PC-9 (cell line): ENCODE measurements around the gene SASH3. TPM values are rescaled to one million over a fixed set of nuclear protein-coding genes. Genes with fewer than 3 reads are reported as not detected.

Experiments used
- Bru-seq: library from RNA; stranded (reverse); fragments of 400-500 nt; gene quantifications from one replicate; lab custom pipeline; 2021; lab: Mats Ljungman, UMichigan
- BruChase-seq, 2 experiments: library from RNA; stranded (reverse); fragments of 400-500 nt; gene quantifications; one replicate each; lab custom pipeline; 2021; lab: Mats Ljungman, UMichigan
- BruUV-seq: library from RNA; stranded (reverse); fragments of 400-500 nt; replicated peaks from 2 replicates; lab custom pipeline; 2021; lab: Mats Ljungman, UMichigan
- CTCF ChIA-PET: fragments of 300-600 bp; sonication (Branson Sonifier 250); formaldehyde crosslinking; loops from one replicate; lab custom pipeline; 2022; ENCODE audit warnings: antibody characterized with exemption; lab: Charles Lee
- POLR2A ChIA-PET: fragments of 300-600 bp; sonication (Branson Sonifier 250); formaldehyde crosslinking; loops from one replicate; lab custom pipeline; 2022; ENCODE audit warnings: antibody characterized with exemption; ENCODE audit not compliant: unreplicated experiment; lab: Charles Lee
- DNase-seq, 2 experiments: peaks; one replicate each; pipeline versions ENCODE4 v3.0.0 to v3.0.0-alpha.2; 2015 to 2022; ENCODE audit warnings: mixed read lengths in 1 of 2
- H2AFZ ChIP-seq: fragments of 200-600 bp; sonication (generic); 2 replicates; pipeline ENCODE4 v1.8.1; 2017; ENCODE audit warnings: antibody characterized with exemption
- H3F3A ChIP-seq: fragments of 200-600 bp; sonication (generic); 2 replicates; pipeline ENCODE4 v1.8.1; 2017; ENCODE audit warnings: antibody characterized with exemption, mild to moderate bottlenecking, low read depth; ENCODE audit not compliant: insufficient read depth
- H3K27ac ChIP-seq: fragments of 200-600 bp; sonication (generic); 2 replicates; pipeline ENCODE4 v1.6.1; 2016; ENCODE audit warnings: mixed run types
- H3K27me3 ChIP-seq: fragments of 200-600 bp; sonication (generic); 2 replicates; pipeline ENCODE4 v1.6.1; 2016; ENCODE audit warnings: low read depth, mixed run types; ENCODE audit not compliant: insufficient read depth
- H3K36me3 ChIP-seq: fragments of 200-600 bp; sonication (generic); 2 replicates; pipeline ENCODE4 v1.6.1; 2016; ENCODE audit warnings: low read depth, mixed run types
- H3K4me1 ChIP-seq: fragments of 200-600 bp; sonication (generic); replicated peaks from 2 replicates; pipeline ENCODE4 v1.6.1; 2016; ENCODE audit warnings: mixed run types; ENCODE audit not compliant: insufficient read depth
- H3K4me2 ChIP-seq: fragments of 200-600 bp; sonication (generic); 2 replicates; pipeline ENCODE4 v1.6.1; 2017; ENCODE audit warnings: mixed run types
- H3K4me3 ChIP-seq: fragments of 200-600 bp; sonication (generic); 2 replicates; pipeline ENCODE4 v1.6.1; 2016; ENCODE audit warnings: mixed run types
- H3K79me2 ChIP-seq: fragments of 200-600 bp; sonication (generic); 2 replicates; pipeline ENCODE4 v1.6.1; 2017; ENCODE audit warnings: low read depth, mixed run types
- H3K9me2 ChIP-seq: fragments of 200-600 bp; sonication (generic); 2 replicates; pipeline ENCODE4 v1.8.1; 2017; ENCODE audit warnings: mild to moderate bottlenecking; ENCODE audit not compliant: insufficient read depth
- H3K9me3 ChIP-seq: fragments of 200-600 bp; sonication (generic); 2 replicates; pipeline ENCODE4 v1.8.1; 2016; ENCODE audit warnings: low read depth; ENCODE audit not compliant: insufficient read depth
- H4K20me1 ChIP-seq: fragments of 200-600 bp; sonication (generic); 2 replicates; pipeline ENCODE4 v1.8.1; 2017; ENCODE audit not compliant: insufficient read depth
- CTCF ChIP-seq: fragments of 200-600 bp; sonication (generic); conservative IDR thresholded peaks from 2 replicates; pipeline ENCODE4 v1.6.1; 2017; ENCODE audit warnings: mixed run types, antibody characterized with exemption, mild to moderate bottlenecking, moderate library complexity
- EZH2 ChIP-seq: fragments of 200-600 bp; sonication (generic); IDR thresholded peaks from 2 replicates; pipeline ENCODE4 v1.8.0; 2017; ENCODE audit warnings: antibody characterized with exemption, low read depth
- intact Hi-C: fragments of 100-400 bp; cut with micrococcal nuclease; formaldehyde crosslinking; loops from one replicate; pipeline ENCODE4 v1.10.0; 2022; ENCODE audit not compliant: unreplicated experiment
- long read RNA-seq: library from polyadenylated mRNA; stranded (forward); transcript quantifications from one replicate; pipeline ENCODE4 v2.0.0, GENCODE V29; 2022
- total RNA-seq: library from RNA; stranded (reverse); gene quantifications from 2 replicates; pipeline ENCODE4 v1.2.3, GENCODE V29; 2021

The SASH3 gene
- total RNA-seq: not detected in 2 replicates
- percentile 5 among the genes with signal in this experiment for Bru-seq, nascent RNA
- BruChase-seq, experiment 1, labeled RNA remaining after a 2-hour chase: percentile 10 among the genes with signal in this experiment
- BruChase-seq, experiment 2, labeled RNA remaining after a 6-hour chase: percentile 15 among the genes with signal in this experiment
- long read RNA-seq: 0 reads

- Histone ChIP-seq H3K4me2 (no peak within 1 kb of the TSS), H3K9me3 (no peaks in the 10 kb centered on the region), H3K36me3 (no peaks in the 10 kb centered on the region), H2AFZ (no peak within 1 kb of the TSS), H3K79me2 (no peaks in the 10 kb centered on the region), H3K9me2 (no peaks in the 10 kb centered on the region), H3K4me1 (no peaks in the 10 kb centered on the region), H3K4me3 (no peak within 1 kb of the TSS), H4K20me1 (no peaks in the 10 kb centered on the region), H3K27me3 (no peaks in the 10 kb centered on the region), H3F3A (no peaks in the 10 kb centered on the region), H3K27ac (no peak within 1 kb of the TSS)
- no peak for TF ChIP-seq EZH2
- TF ChIP-seq CTCF: no peak
- intact Hi-C loops: no loop called here
- no peak for DNase-seq
- ChIA-PET POLR2A (no interaction called here), CTCF (no interaction called here)
- no TSS peak for BruUV-seq
Measured at GRCh38 chrX:129779747-129780146, at the start of gene SASH3. Gene SASH3 (plus strand): TSS chrX:129779949. CDS start chrX:129780098, 149 bp downstream.

- no peaks in the 10 kb centered on the region for H3K36me3 ChIP-seq
- ChIA-PET POLR2A (no interaction called here), CTCF (interaction anchor here (0.5 kb wide), 1 partner anchor 331 kb away, joined by 3 read pairs; no protein-coding TSS in a partner anchor)
- H4K20me1 ChIP-seq: no peaks in the 10 kb centered on the region
- H3K27ac ChIP-seq: no peak overlapping the region
- DNase-seq: no peak
- intact Hi-C loops: no loop called here
- no TSS peak for BruUV-seq
- peaks cover 3% of the 10 kb centered on the region; the same call in 1 of the 2 replicates for H3K9me3 ChIP-seq
- peaks cover 5% of the 10 kb centered on the region; the same call in 1 of the 2 replicates for H3K27me3 ChIP-seq
- no peaks in the 10 kb centered on the region for H3K79me2 ChIP-seq
- H3F3A ChIP-seq: no peaks in the 10 kb centered on the region
- H3K4me3 ChIP-seq: no peak overlapping the region
- H2AFZ ChIP-seq: no peak overlapping the region
- no peak overlapping the region for H3K4me2 ChIP-seq
- no peak for TF ChIP-seq EZH2
- no peak for TF ChIP-seq CTCF
- H3K4me1 ChIP-seq: no peaks in the 10 kb centered on the region
- no peaks in the 10 kb centered on the region for H3K9me2 ChIP-seq
Measured at GRCh38 chrX:129731228-129731627, 48.5 kb upstream of the SASH3 start.

- intact Hi-C loops: no loop called here
- DNase-seq: no peak
- Histone ChIP-seq H3K79me2 (no peaks in the 10 kb centered on the region), H4K20me1 (no peaks in the 10 kb centered on the region), H3K36me3 (no peaks in the 10 kb centered on the region), H3F3A (no peaks in the 10 kb centered on the region), H3K27ac (no peak overlapping the region), H3K4me1 (peaks cover 5% of the 10 kb centered on the region), H2AFZ (no peak overlapping the region), H3K9me2 (no peaks in the 10 kb centered on the region), H3K27me3 (peaks cover 5% of the 10 kb centered on the region; the same call in 1 of the 2 replicates), H3K4me3 (no peak overlapping the region), H3K9me3 (peaks cover 3% of the 10 kb centered on the region; the same call in 1 of the 2 replicates), H3K4me2 (no peak overlapping the region)
- TF ChIP-seq CTCF (no peak), EZH2 (no peak)
- POLR2A ChIA-PET: no interaction called here
- no TSS peak for BruUV-seq
- CTCF ChIA-PET: no interaction called here
Measured at GRCh38 chrX:129732857-129733256, 46.9 kb upstream of the SASH3 start.
